NCI-H345 treated with DMSO at 0.1 percent for 48 hours (cell line): ENCODE results near the gene MORC3.
A peak's percentile ranks its signal among the peaks of the same experiment; 100 is the strongest.
"Not testable (repeated sequence)": the region's sequence is repeated elsewhere in the genome, so short reads cannot be mapped to it uniquely, and the experiment has no call there.

Experiments used
- DNase-seq: peaks from one replicate; lab custom pipeline; 2025; ENCODE audit not compliant: unreplicated experiment; lab: John Stamatoyannopoulos, UW

The MORC3 gene

GRCh38 chr21:36385233-36386030 lies 65.4 kb downstream of the MORC3 start, which contains the start of gene CHAF1B:
CHAF1B (plus strand) TSS chr21:36385392; CDS start chr21:36386137, 745 bp downstream.
- DNase-seq, result peak; percentile 80

DNA sequence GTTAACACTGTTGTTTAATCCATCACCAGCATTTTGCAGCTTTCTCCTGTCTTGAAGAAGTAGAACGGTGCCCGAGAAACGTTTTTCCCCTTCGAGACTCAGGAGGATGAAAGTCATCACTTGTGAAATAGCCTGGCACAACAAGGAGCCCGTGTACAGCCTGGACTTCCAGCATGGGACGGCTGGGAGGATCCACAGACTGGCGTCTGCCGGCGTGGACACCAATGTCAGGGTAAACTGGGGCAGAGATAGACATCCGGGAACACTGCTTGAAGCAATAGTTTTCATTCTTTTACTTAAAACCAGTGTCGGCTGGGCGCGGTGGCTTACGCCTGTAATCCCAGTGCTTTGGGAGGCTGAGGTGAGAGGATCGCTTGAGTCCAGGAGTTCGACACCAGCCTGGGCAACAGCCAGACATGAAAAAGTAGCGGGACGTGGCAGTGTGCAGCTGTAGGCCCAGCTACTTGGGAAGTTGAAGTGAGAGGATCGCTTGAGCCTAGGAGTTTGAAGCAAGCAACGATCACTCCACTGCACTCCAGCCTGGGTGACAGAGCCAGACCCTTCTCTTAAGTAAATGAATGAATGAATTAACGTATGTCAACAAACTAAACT lies 66.1 kb downstream of the MORC3 start:
- no peak for DNase-seq

DNA sequence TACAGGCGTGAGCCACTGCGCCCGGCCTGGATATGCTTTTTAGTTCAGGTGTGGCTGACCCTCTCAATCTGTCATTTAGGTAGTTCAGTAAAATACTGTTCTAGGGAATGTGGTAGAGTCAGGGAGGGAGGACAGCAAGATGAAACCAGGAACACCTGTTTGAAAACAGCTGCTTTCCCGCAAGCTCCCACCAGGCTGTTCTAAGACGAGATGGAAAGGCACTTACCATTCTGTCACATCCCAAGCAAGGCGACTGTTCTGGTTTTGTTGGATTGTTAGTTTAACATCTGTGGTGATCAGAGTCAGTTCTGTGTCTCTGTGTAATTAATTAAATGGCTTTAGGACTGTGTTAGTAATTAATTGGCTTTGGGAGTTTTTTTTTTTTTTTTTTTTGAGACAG lies 68.1 kb downstream of the MORC3 start:
- no peak for DNase-seq

DNA sequence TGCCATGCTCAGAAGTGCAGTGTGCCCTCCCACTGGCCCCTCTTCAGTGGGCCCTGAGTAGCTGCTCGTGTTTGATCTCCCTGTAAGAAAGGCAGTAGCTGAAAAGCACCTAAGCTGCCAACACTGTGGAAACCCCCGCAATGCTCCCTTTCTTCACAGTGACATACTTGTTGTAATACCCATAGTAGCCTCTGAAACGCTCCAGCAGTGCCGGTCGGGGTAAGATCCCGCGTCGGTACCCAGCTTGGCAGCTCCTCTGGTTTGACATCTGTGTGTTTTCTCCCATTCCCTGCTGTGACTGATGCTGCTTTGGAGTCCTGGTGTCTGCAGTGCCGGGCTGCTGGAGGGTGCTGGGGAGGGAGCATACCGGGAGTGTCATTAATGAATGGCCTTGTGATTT lies 68.8 kb downstream of the MORC3 start:
- DNase-seq, result no peak

DNA sequence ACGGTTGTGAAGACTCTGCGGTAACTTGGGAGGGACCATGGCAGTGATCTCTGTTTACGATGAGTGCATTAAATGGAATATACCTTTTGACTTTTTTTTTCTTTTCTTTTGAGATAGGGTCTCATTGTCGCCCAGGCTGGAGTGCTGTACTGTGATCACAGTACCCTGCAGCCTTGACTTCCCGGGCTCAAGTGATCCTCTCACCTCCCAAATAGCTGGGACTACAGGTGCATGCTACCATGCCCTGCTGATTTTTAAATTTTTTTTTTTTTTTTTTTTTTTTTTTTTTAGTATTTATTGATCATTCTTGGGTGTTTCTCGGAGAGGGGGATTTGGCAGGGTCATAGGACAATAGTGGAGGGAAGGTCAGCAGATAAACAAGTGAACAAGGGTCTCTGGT lies 71.7 kb downstream of the MORC3 start:
- not testable (repeated sequence) for DNase-seq

DNA sequence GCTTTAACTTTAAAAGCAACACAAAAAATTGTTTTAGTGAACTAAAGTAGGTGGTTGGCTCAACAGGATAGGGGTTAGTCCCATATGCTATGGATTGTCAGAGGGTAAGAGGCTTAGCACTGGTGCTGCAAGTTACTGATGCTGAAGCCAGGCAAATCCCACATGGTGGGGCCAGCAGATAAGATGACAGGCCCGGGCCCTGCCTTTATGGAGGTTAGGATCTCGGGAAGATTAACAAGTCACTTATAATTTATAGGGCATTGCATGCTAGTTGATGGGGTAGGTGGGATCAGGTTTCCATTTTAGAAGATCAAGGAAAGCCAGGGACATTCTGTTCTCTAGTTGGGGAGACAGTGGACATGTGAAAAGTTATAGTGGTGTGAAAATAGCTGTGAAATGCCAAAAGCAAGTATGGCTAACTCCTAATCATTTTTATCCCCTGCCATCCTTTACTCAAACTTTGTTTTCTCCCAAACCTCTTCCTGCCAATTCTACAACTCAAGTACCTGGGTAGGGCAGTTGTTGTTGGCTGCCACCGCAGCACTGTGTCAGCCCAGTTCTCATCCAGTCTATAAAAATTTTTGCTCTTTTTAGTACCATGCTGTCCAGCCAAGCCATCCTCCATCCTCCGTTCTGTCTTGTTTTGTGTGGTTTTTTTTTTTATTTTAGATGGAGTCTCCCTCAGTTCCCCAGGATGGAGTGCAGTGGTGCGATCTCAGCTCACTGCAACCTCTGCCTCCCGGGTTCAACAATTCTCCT lies 75.5 kb downstream of the MORC3 start:
- DNase-seq, result no peak

- DNase-seq, result no peak
Observed at GRCh38 chr21:36396325-36396724, 76.3 kb downstream of the MORC3 start.

- DNase-seq, result no peak
Observed at GRCh38 chr21:36396971-36397370, 77.0 kb downstream of the MORC3 start.

GRCh38 chr21:36397606-36398005 lies 77.6 kb downstream of the MORC3 start:
- no peak for DNase-seq

- not testable (repeated sequence) for DNase-seq
Observed at GRCh38 chr21:36399736-36400135, 79.7 kb downstream of the MORC3 start.

DNA sequence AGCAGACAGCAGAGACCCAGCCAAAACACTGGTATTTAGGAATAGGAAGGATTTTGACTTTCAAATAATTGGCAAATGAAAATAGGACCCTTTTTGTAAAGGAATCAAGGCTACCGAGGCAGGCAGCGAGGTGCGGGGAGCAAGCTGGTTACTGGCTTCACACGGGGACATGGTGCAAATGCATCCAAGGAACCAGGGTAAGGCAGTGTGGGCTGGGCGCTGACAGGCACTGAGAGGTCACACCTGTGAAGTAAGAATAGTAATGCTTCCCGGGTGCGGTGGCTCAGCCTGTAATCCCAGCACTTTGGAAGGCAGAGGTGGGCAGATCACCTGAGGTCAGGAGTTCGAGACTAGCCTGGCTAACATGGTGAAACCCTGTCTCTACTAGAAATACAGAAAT lies 80.7 kb downstream of the MORC3 start:
- no peak for DNase-seq

DNA sequence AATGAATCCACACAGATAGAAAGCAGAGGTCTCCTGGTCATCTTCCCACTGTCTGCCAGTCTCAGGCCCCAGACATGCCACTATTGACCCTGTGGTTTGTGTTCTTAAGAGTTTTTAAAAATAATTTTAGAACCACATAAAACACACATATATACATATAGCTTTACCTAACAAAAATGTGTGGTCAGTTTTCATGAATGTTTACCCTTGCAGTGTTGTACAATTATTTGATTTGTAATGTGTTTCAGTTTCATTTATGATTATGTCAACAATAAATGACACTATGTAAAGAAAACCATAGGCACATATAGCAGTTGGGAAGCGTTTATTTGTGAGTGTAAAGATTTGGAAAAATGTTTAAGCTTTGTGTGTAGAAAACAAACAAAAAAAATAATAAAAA lies 82.3 kb downstream of the MORC3 start:
- no peak for DNase-seq

DNA sequence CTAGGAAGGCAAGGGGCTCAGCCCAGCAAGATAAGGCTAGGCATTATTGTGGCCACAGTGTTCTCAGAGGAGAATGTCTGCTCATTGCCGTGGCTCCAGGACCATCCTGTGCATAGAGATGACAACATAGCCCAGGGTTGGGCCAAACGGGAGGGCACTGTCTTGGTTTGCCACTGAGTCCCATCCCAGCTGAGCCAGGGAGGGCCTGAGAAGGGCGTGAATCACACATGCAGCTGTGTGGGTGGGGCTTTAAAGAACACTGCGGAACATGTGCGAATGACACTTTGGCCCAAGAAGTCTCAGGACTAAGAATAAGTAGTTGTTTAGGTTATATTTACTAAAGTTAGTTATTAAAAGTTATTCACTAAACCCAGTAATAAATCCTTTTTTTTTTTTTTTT lies 83.7 kb downstream of the MORC3 start:
- DNase-seq, result no peak

DNA sequence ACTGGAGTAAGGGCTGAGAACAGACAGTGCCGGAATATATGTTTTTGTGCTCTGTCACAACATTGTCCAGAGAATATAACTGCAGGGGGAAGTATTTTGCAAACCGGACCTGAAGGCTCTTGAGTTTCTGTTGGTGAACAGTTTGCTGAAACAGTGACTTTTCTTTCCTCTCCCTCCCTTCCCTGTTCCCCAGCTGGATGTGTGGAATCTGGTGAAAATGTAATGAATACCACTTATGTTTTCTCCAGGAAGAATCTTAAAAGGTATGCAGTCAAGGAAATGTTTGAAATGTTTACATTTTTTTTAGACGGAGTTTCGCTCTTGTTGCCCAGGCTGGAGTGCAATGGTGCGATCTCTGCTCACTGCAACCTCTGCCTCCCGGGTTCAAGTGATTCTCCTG lies 88.6 kb downstream of the MORC3 start:
- DNase-seq, result no peak

DNA sequence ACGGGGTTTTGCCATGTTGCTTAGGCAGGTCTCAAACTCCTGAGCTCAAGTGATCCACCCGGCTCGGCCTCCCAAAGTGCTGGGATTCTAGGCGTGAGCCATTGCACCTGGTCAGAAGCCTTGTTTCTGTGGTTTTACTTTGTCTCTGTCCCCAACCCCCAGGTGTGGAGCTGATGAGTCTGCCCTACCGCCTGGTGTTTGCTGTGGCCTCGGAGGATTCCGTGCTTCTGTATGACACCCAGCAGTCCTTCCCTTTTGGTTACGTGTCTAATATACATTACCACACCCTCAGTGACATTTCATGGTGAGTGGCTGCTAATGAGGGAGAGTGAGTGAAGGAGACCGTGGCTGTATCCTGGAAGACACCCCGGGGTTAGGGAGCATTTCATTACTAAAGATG lies 91.3 kb downstream of the MORC3 start:
- DNase-seq, result no peak

GRCh38 chr21:36412916-36413315 lies 92.9 kb downstream of the MORC3 start:
- DNase-seq, result no peak

- DNase-seq, result peak; percentile 76
Observed at GRCh38 chr21:36415375-36415774, 95.4 kb downstream of the MORC3 start.

DNA sequence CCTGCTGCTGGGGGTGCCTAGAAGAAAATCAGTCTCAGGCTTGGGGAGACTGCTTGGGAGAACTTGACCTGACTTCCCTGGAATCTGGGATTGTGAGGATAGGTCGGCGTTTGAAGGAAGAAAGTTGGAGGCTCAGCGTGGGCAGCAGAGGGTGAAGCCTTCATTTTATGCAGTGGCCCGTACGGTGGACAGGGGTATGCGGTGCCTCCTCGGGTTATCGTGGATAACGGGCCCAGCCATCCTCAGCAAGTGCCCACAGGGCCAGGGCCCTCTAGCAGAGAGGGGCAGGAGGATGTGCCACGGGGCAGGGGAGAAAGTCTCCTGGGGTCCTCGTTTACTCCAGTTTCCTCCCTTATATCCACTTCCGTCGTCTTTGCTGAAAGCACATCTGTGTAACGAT lies 99.2 kb downstream of the MORC3 start:
- DNase-seq, result no peak

DNA sequence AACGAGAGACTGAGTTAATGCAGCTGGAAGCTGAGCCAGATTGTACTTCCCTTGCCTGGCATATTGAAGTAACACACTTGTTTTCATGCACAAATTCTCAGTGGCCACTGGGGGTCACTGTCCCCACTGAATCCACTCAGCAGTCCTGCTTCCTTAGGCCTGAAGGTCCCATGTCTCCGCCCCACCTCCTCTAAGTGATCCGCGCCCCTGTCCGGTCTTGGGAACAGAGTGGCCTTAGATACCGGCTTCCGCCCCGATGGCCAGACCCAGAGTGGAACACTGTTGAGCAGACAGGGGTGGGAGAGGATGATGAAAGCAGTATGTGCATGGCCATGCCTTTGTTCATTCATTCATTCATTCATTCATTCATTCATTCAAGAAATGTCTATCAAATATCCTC lies 100.0 kb downstream of the MORC3 start:
- DNase-seq, result peak; percentile 19

GRCh38 chr21:36420571-36421339 lies 100.8 kb downstream of the MORC3 start:
- no peak for DNase-seq
